Neutrophil (primary cell): ENCODE measurements around the gene IKBKG.
A peak's percentile ranks its signal among the peaks of the same experiment; 100 is the strongest.

Experiments used
- H3K27ac ChIP-seq: fragments of 200-600 bp; sonication (generic); 2 replicates; pipeline ENCODE4 v1.5.1; 2016; ENCODE audit warnings: mild to moderate bottlenecking, moderate library complexity
- H3K27me3 ChIP-seq: fragments of 200-600 bp; sonication (generic); 2 replicates; pipeline ENCODE4 v1.6.0; 2016; ENCODE audit warnings: mild to moderate bottlenecking
- H3K36me3 ChIP-seq: fragments of 200-600 bp; sonication (generic); 2 replicates; pipeline ENCODE4 v1.5.1; 2017
- H3K4me1 ChIP-seq, 2 experiments: fragments of 200-600 bp in 1 of 2; sonication (generic) in 1 of 2; 1 replicate in 1 of 2; 2 replicates in 1 of 2; pipeline versions ENCODE4 v1.5.1 to v1.6.1; 2013 to 2016; ENCODE audit warnings: low read depth in 1 of 2, low read length in 1 of 2, mild to moderate bottlenecking in 1 of 2, moderate library complexity in 1 of 2; ENCODE audit not compliant: control insufficient read depth in 1 of 2, insufficient read depth in 1 of 2
- H3K4me3 ChIP-seq, 2 experiments: fragments of 200-600 bp in 1 of 2; sonication (generic) in 1 of 2; 1 replicate in 1 of 2; 2 replicates in 1 of 2; pipeline ENCODE4 v1.5.1; 2013 to 2016; ENCODE audit warnings: low read depth in 1 of 2, low read length in 1 of 2, mild to moderate bottlenecking in 1 of 2, moderate library complexity in 1 of 2
- H3K9me3 ChIP-seq: fragments of 200-600 bp; sonication (generic); 2 replicates; pipeline ENCODE4 v1.5.1; 2016
- CTCF ChIP-seq: fragments of 200-600 bp; sonication (generic); IDR thresholded peaks from 2 replicates; pipeline ENCODE4 v1.5.1; 2016; ENCODE audit warnings: antibody characterized with exemption

The IKBKG gene

GRCh38 chrX:154530286-154530685 is 17.1 kb upstream of the IKBKG start:
- Histone ChIP-seq H3K9me3 (no peaks in the 10 kb centered on the region), H3K36me3 (peaks cover 53% of the 10 kb centered on the region), H3K4me1 (peaks cover 20 to 21% of the 10 kb centered on the region in 2 experiments), H3K4me3 (no peak overlapping the region), H3K27me3 (no peaks in the 10 kb centered on the region), H3K27ac (peak overlapping the region; percentile 49)
- TF ChIP-seq CTCF: no peak

DNA sequence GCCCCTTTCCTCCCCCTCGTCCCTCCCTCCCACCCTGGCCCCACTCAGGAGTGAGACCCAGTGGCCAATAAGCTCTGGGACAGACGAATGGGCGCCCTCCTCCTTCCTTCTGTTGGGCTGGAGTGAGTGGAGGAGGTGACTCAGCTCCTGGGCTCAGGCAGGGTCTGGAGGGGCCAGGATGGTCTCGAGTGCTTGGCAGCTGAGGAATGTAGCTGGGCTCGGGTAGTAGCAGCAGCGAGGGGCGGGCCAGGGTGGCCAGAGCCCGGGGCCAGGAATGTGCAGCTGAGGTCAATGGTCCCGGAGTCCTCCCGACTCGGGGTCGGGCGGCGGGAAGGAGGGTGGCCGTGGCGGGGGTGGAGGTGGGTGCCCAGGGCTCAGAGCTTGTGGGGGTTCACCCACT is 15.8 kb upstream of the IKBKG start:
- Histone ChIP-seq H3K4me3 (no peak overlapping the region), H3K36me3 (peaks cover 62% of the 10 kb centered on the region), H3K4me1 (peaks cover 24 to 27% of the 10 kb centered on the region in 2 experiments), H3K9me3 (no peaks in the 10 kb centered on the region), H3K27ac (no peak overlapping the region), H3K27me3 (no peaks in the 10 kb centered on the region)
- TF ChIP-seq CTCF: no peak

- Histone ChIP-seq H3K9me3 (no peaks in the 10 kb centered on the region), H3K36me3 (peaks cover 62% of the 10 kb centered on the region), H3K4me1 (peaks cover 17% of the 10 kb centered on the region in 2 experiments), H3K4me3 (no peak overlapping the region), H3K27ac (no peak overlapping the region), H3K27me3 (no peaks in the 10 kb centered on the region)
- no peak for TF ChIP-seq CTCF
Observed at GRCh38 chrX:154532690-154533089, 14.7 kb upstream of the IKBKG start.

GRCh38 chrX:154534526-154535322 is 12.7 kb upstream of the IKBKG start:
- H3K27me3 ChIP-seq: no peaks in the 10 kb centered on the region
- no peaks in the 10 kb centered on the region for H3K9me3 ChIP-seq
- peaks cover 26 to 35% of the 10 kb centered on the region in 2 experiments for H3K4me1 ChIP-seq
- H3K4me3 ChIP-seq: no peak overlapping the region
- peaks cover 62% of the 10 kb centered on the region for H3K36me3 ChIP-seq
- peak overlapping the region; percentile 76 for H3K27ac ChIP-seq
- TF ChIP-seq CTCF: peak; percentile 98

DNA sequence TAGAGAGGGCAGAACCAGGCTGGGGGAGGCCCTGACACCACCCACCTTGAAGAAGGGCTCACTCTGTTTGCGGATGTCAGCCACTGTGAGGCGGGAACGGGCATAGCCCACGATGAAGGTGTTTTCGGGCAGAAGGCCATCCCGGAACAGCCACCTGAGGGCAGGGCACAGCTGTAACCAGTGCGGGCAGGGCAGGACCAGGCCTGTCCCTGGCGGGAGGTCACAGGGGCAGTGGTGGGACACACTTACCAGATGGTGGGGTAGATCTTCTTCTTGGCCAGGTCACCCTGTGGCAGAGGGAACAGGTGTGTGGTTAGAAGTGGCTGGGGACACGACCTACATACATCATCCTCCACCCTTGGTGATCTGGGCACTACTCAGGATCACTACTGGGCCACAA is 11.5 kb upstream of the IKBKG start:
- H3K27me3 ChIP-seq: no peaks in the 10 kb centered on the region
- H3K9me3 ChIP-seq: no peaks in the 10 kb centered on the region
- peaks cover 38 to 47% of the 10 kb centered on the region in 2 experiments for H3K4me1 ChIP-seq
- no peak overlapping the region for H3K4me3 ChIP-seq
- H3K27ac ChIP-seq: peak overlapping the region; percentile 76
- peaks cover 53% of the 10 kb centered on the region for H3K36me3 ChIP-seq
- no peak for TF ChIP-seq CTCF
